Measurements from ENCODE around the gene OR52K2. TPM values are rescaled to one million over a fixed set of nuclear protein-coding genes. Genes with fewer than 3 reads are reported as not detected.
"Not testable (repeated sequence)": the region's sequence is repeated elsewhere in the genome, so short reads cannot be mapped to it uniquely, and the experiment has no call there.

The OR52K2 gene
- total RNA-seq, 1 donor from 2014 or later = not detected

GRCh38 chr11:4460151-4460550, 11.1 kb downstream of the OR52K2 start:
- Mint-ChIP-seq H3K27ac (no peak overlapping the region), H3K4me1 (ENCODE audit: low read depth) (peaks cover 5% of the 10 kb centered on the region), H3K9me3 (peaks cover 17% of the 10 kb centered on the region), H3K27me3 (ENCODE audit: low read depth) (peaks cover 5% of the 10 kb centered on the region), H3K4me3 (ENCODE audit: low read depth) (no peak overlapping the region), H3K36me3 (ENCODE audit: low read depth) (peaks cover 10% of the 10 kb centered on the region)
- intact Hi-C loops (cut with micrococcal nuclease) = no loop called here
- DNase-seq (ENCODE audit: low spot score) = no peak

- intact Hi-C loops (cut with micrococcal nuclease) = no loop called here
- Mint-ChIP-seq H3K27me3 (ENCODE audit: low read depth) (no peaks in the 10 kb centered on the region), H3K36me3 (ENCODE audit: low read depth) (peaks cover 10% of the 10 kb centered on the region), H3K27ac (no peak overlapping the region), H3K4me3 (ENCODE audit: low read depth) (no peak overlapping the region), H3K9me3 (peaks cover 19% of the 10 kb centered on the region), H3K4me1 (ENCODE audit: low read depth) (peaks cover 2% of the 10 kb centered on the region)
- DNase-seq (ENCODE audit: low spot score) = no peak
Measured at GRCh38 chr11:4464216-4465159, 15.4 kb downstream of the OR52K2 start.

- Mint-ChIP-seq H3K27ac (no peak overlapping the region), H3K36me3 (ENCODE audit: low read depth) (peaks cover 10% of the 10 kb centered on the region), H3K27me3 (ENCODE audit: low read depth) (no peaks in the 10 kb centered on the region), H3K4me1 (ENCODE audit: low read depth) (peaks cover 2% of the 10 kb centered on the region), H3K9me3 (peaks cover 19% of the 10 kb centered on the region), H3K4me3 (ENCODE audit: low read depth) (no peak overlapping the region)
- no peak for DNase-seq (ENCODE audit: low spot score)
- intact Hi-C loops (cut with micrococcal nuclease) = no loop called here
Measured at GRCh38 chr11:4465407-4465806, 16.3 kb downstream of the OR52K2 start.

GRCh38 chr11:4466131-4466870, 17.2 kb downstream of the OR52K2 start:
- Mint-ChIP-seq H3K9me3 (peaks cover 19% of the 10 kb centered on the region), H3K4me1 (ENCODE audit: low read depth) (peaks cover 2% of the 10 kb centered on the region), H3K27ac (no peak overlapping the region), H3K36me3 (ENCODE audit: low read depth) (peaks cover 10% of the 10 kb centered on the region), H3K27me3 (ENCODE audit: low read depth) (peaks cover 5% of the 10 kb centered on the region), H3K4me3 (ENCODE audit: low read depth) (no peak overlapping the region)
- no peak for DNase-seq (ENCODE audit: low spot score)
- intact Hi-C loops (cut with micrococcal nuclease) = no loop called here

GRCh38 chr11:4466871-4467442, 17.9 kb downstream of the OR52K2 start:
- peaks cover 2% of the 10 kb centered on the region for H3K4me1 Mint-ChIP-seq (ENCODE audit: low read depth)
- DNase-seq (ENCODE audit: low spot score) = no peak
- peaks cover 16% of the 10 kb centered on the region for H3K9me3 Mint-ChIP-seq
- intact Hi-C loops (cut with micrococcal nuclease) = no loop called here
- peaks cover 5% of the 10 kb centered on the region for H3K27me3 Mint-ChIP-seq (ENCODE audit: low read depth)
- no peak overlapping the region for H3K4me3 Mint-ChIP-seq (ENCODE audit: low read depth)
- no peak overlapping the region for H3K27ac Mint-ChIP-seq
- H3K36me3 Mint-ChIP-seq (ENCODE audit: low read depth) = peaks cover 10% of the 10 kb centered on the region

GRCh38 chr11:4467811-4468606, 18.9 kb downstream of the OR52K2 start:
- H3K36me3 Mint-ChIP-seq (ENCODE audit: low read depth) = peaks cover 10% of the 10 kb centered on the region
- no peak overlapping the region for H3K27ac Mint-ChIP-seq
- intact Hi-C loops (cut with micrococcal nuclease) = no loop called here
- H3K9me3 Mint-ChIP-seq = peaks cover 16% of the 10 kb centered on the region
- peaks cover 2% of the 10 kb centered on the region for H3K4me1 Mint-ChIP-seq (ENCODE audit: low read depth)
- H3K27me3 Mint-ChIP-seq (ENCODE audit: low read depth) = peaks cover 5% of the 10 kb centered on the region
- H3K4me3 Mint-ChIP-seq (ENCODE audit: low read depth) = no peak overlapping the region
- DNase-seq (ENCODE audit: low spot score) = no peak

GRCh38 chr11:4479644-4480043, 30.5 kb downstream of the OR52K2 start:
- H3K36me3 Mint-ChIP-seq (ENCODE audit: low read depth) = no peaks in the 10 kb centered on the region
- H3K4me3 Mint-ChIP-seq (ENCODE audit: low read depth) = no peak overlapping the region
- no peak overlapping the region for H3K27ac Mint-ChIP-seq
- H3K27me3 Mint-ChIP-seq (ENCODE audit: low read depth) = peaks cover 8% of the 10 kb centered on the region
- DNase-seq (ENCODE audit: low spot score) = no peak
- peaks cover 5% of the 10 kb centered on the region for H3K4me1 Mint-ChIP-seq (ENCODE audit: low read depth)
- no peaks in the 10 kb centered on the region for H3K9me3 Mint-ChIP-seq
- intact Hi-C loops (cut with micrococcal nuclease) = no loop called here

GRCh38 chr11:4480577-4481239, 31.6 kb downstream of the OR52K2 start:
- H3K4me1 Mint-ChIP-seq (ENCODE audit: low read depth) = peaks cover 5% of the 10 kb centered on the region
- DNase-seq (ENCODE audit: low spot score) = no peak
- H3K9me3 Mint-ChIP-seq = no peaks in the 10 kb centered on the region
- H3K4me3 Mint-ChIP-seq (ENCODE audit: low read depth) = no peak overlapping the region
- H3K27me3 Mint-ChIP-seq (ENCODE audit: low read depth) = peaks cover 8% of the 10 kb centered on the region
- H3K27ac Mint-ChIP-seq = no peak overlapping the region
- no peaks in the 10 kb centered on the region for H3K36me3 Mint-ChIP-seq (ENCODE audit: low read depth)
- intact Hi-C loops (cut with micrococcal nuclease) = loop anchor here (1.0 kb wide), 1 partner anchor 87 kb away; the partner anchor contains the start of gene TRIM21

- H3K4me3 Mint-ChIP-seq (ENCODE audit: low read depth) = no peak overlapping the region
- peaks cover 8% of the 10 kb centered on the region for H3K27me3 Mint-ChIP-seq (ENCODE audit: low read depth)
- no peak overlapping the region for H3K27ac Mint-ChIP-seq
- no peaks in the 10 kb centered on the region for H3K9me3 Mint-ChIP-seq
- no peak for DNase-seq (ENCODE audit: low spot score)
- intact Hi-C loops (cut with micrococcal nuclease) = loop anchor here (1.0 kb wide), 1 partner anchor 88 kb away; the partner anchor contains the start of gene TRIM21
- H3K36me3 Mint-ChIP-seq (ENCODE audit: low read depth) = no peaks in the 10 kb centered on the region
- H3K4me1 Mint-ChIP-seq (ENCODE audit: low read depth) = peaks cover 5% of the 10 kb centered on the region
Measured at GRCh38 chr11:4481240-4481582, 32.1 kb downstream of the OR52K2 start.

GRCh38 chr11:4482445-4482844, 33.4 kb downstream of the OR52K2 start, which contains the start of gene OR52K1:
Gene OR52K1, plus strand, starts transcription at chr11:4482646. Its CDS starts 6,255 bp downstream, at chr11:4488901.
- peaks cover 9% of the 10 kb centered on the region for H3K27me3 Mint-ChIP-seq (ENCODE audit: low read depth)
- H3K36me3 Mint-ChIP-seq (ENCODE audit: low read depth) = no peaks in the 10 kb centered on the region

GRCh38 chr11:4484310-4484709, 35.2 kb downstream of the OR52K2 start:
- Mint-ChIP-seq H3K4me1 (ENCODE audit: low read depth) (peaks cover 5% of the 10 kb centered on the region), H3K27me3 (ENCODE audit: low read depth) (peaks cover 6% of the 10 kb centered on the region), H3K4me3 (ENCODE audit: low read depth) (no peak overlapping the region), H3K27ac (no peak overlapping the region), H3K9me3 (no peaks in the 10 kb centered on the region), H3K36me3 (ENCODE audit: low read depth) (no peaks in the 10 kb centered on the region)
- intact Hi-C loops (cut with micrococcal nuclease) = no loop called here
- DNase-seq (ENCODE audit: low spot score) = no peak

More at GRCh38 chr11:4482445-4482844, 33.4 kb downstream of the OR52K2 start, which contains the start of gene OR52K1:
- H3K9me3 Mint-ChIP-seq = no peaks in the 10 kb centered on the region
- no peak within 1 kb of the TSS for H3K4me3 Mint-ChIP-seq (ENCODE audit: low read depth)
- peaks cover 5% of the 10 kb centered on the region for H3K4me1 Mint-ChIP-seq (ENCODE audit: low read depth)
- intact Hi-C loops (cut with micrococcal nuclease) = no loop called here
- H3K27ac Mint-ChIP-seq = no peak within 1 kb of the TSS
- DNase-seq (ENCODE audit: low spot score) = no peak

GRCh38 chr11:4491405-4491804, 42.3 kb downstream of the OR52K2 start:
- H3K9me3 Mint-ChIP-seq; H3K27ac Mint-ChIP-seq; intact Hi-C loops (cut with micrococcal nuclease); H3K4me1 Mint-ChIP-seq (ENCODE audit: low read depth); DNase-seq (ENCODE audit: low spot score); H3K36me3 Mint-ChIP-seq (ENCODE audit: low read depth); H3K4me3 Mint-ChIP-seq (ENCODE audit: low read depth): not testable (repeated sequence)
- H3K27me3 Mint-ChIP-seq (ENCODE audit: low read depth) = peaks cover 19% of the 10 kb centered on the region
